ENCODE data around the gene AMOTL1. TPM values are rescaled to one million over a fixed set of nuclear protein-coding genes. Genes with fewer than 3 reads are reported as not detected.

Gene AMOTL1
- total and polyA plus RNA-seq, 2 of the 8 experiments (the other 6 are each of a cell fraction or from before 2014, with no cell fraction given): 9.0 to 27.6 TPM

GRCh38 chr11:94895971-94896370 lies 127.8 kb downstream of the AMOTL1 start:
- Histone ChIP-seq H3K56ac (replicated peaks; ENCODE audit: insufficient read length, low read depth, low read length) (no peak overlapping the region), H2BK20ac (ENCODE audit: low read length) (no peak overlapping the region), H3K9me3 (ENCODE audit: insufficient read depth in 2 of 2, low read depth in 1 of 2, low read length in 1 of 2) (no peaks in the 10 kb centered on the region), H4K20me1 (replicated peaks in 1 of 2; ENCODE audit: control insufficient read depth in 1 of 2, insufficient read depth in 2 of 2, low read length in 2 of 2) (no peaks in the 10 kb centered on the region), H2BK120ac (replicated peaks; ENCODE audit: low read depth, low read length) (no peak overlapping the region), H2BK15ac (ENCODE audit: low read length) (no peak overlapping the region), H3K9ac (replicated peaks in 1 of 4; ENCODE audit: extremely low read depth in 1 of 4, low read depth in 3 of 4, low read length in 3 of 4) (no peak overlapping the region), H3K4me3 (ENCODE audit: extremely low read depth in 1 of 4, insufficient read depth in 2 of 4, low read depth in 3 of 4, low read length in 4 of 4) (no peak overlapping the region), H3K4me2 (ENCODE audit: insufficient read depth in 1 of 2, low read depth in 2 of 2, low read length in 2 of 2) (no peak overlapping the region), H3K23ac (ENCODE audit: insufficient read length) (no peak overlapping the region), H2BK12ac (ENCODE audit: low read depth, low read length) (no peak overlapping the region), H3K4ac (replicated peaks; ENCODE audit: insufficient read length, low read depth, low read length) (no peak overlapping the region), H3K27me3 (replicated peaks in 1 of 4; ENCODE audit: control insufficient read depth in 3 of 4, extremely low read depth in 1 of 4, insufficient read depth in 3 of 4, low read length in 3 of 4) (no peaks in the 10 kb centered on the region), H4K8ac (ENCODE audit: extremely low read depth, insufficient read depth, low read length) (no peak overlapping the region), H3K18ac (ENCODE audit: extremely low read depth, low read length) (no peak overlapping the region), H2AK5ac (ENCODE audit: low read depth, low read length) (no peak overlapping the region), H2AFZ (ENCODE audit: low read length) (no peak overlapping the region), H2BK5ac (ENCODE audit: low read depth, low read length) (no peak overlapping the region), H3K4me1 (replicated peaks in 1 of 4; ENCODE audit: control insufficient read depth in 3 of 4, insufficient read depth in 4 of 4, low read length in 3 of 4) (no peaks in the 10 kb centered on the region), H3K36me3 (ENCODE audit: control insufficient read depth in 2 of 4, insufficient read depth in 4 of 4, low read length in 3 of 4) (no peaks in the 10 kb centered on the region), H3K14ac (ENCODE audit: insufficient read length) (no peak overlapping the region), H3K23me2 (ENCODE audit: low read depth, low read length) (peaks cover 2% of the 10 kb centered on the region; the same call in 1 of the 2 replicates), H3K27ac (ENCODE audit: low read depth, low read length) (no peak overlapping the region), H4K5ac (ENCODE audit: insufficient read length, low read depth, low read length) (no peak overlapping the region), H3K79me2 (ENCODE audit: control insufficient read depth in 1 of 2, insufficient read depth in 2 of 2, low read length in 2 of 2) (no peaks in the 10 kb centered on the region), H3K79me1 (ENCODE audit: low read depth, low read length) (no peaks in the 10 kb centered on the region), H4K91ac (replicated peaks; ENCODE audit: insufficient read length, low read length) (no peak overlapping the region)
- no peak for FAIRE-seq
- TF ChIP-seq SP4 (IDR thresholded peaks at IDR 0.05; ENCODE audit: low read length) (no peak), EP300 (IDR thresholded peaks at IDR 0.05; ENCODE audit: borderline replicate concordance in 1 of 2, low read depth in 2 of 2, low read length in 2 of 2) (no peak), ASH2L (IDR thresholded peaks at IDR 0.05; ENCODE audit: low read length) (no peak), MAFK (IDR thresholded peaks at IDR 0.05; ENCODE audit: low read depth, low read length) (no peak), BRCA1 (IDR thresholded peaks at IDR 0.05; ENCODE audit: low read depth, low read length) (no peak), CREB1 (IDR thresholded peaks at IDR 0.05) (no peak), JUND (IDR thresholded peaks at IDR 0.05; ENCODE audit: low read length) (no peak), RAD21 (IDR thresholded peaks at IDR 0.05 in 1 of 2, conservative IDR thresholded peaks at IDR 0.05 in 1 of 2; ENCODE audit: low read depth in 2 of 2, low read length in 2 of 2) (no peak), CBX8 (IDR thresholded peaks at IDR 0.05; ENCODE audit: borderline replicate concordance, low read depth, low read length) (no peak), POLR2AphosphoS5 (IDR thresholded peaks at IDR 0.05; ENCODE audit: low read depth, low read length) (no peak)
- 88% methylated on average over 2 of the region's 2 CpGs; no CpG with 5 or more reads in 1 of the 2 experiments for WGBS, 2 experiments (ENCODE audit: extremely low coverage in 1 of 2, insufficient coverage in 1 of 2, insufficient read length in 1 of 2, insufficient replicate concordance in 2 of 2, low coverage in 1 of 2, low lambda C conversion rate in 2 of 2, missing lambda C conversion rate in 1 of 2)
- POLR2A ChIA-PET (ENCODE audit: partially characterized antibody): interaction anchor here (0.6 kb wide), 1 partner anchor 262 kb away, joined by 3 read pairs; no protein-coding TSS in a partner anchor
- CTCF ChIA-PET (ENCODE audit: partially characterized antibody): interaction anchor here (0.6 to 3.9 kb wide), 9 partner anchors 10 to 353 kb away, joined by 3 to 67 read pairs (median 3); no protein-coding TSS in a partner anchor
- DNase-seq (ENCODE audit: low read depth in 1 of 2, low spot score in 2 of 2): no peak
